Left lobe of liver (tissue), 2 donors: ENCODE results near the gene NCBP3. TPM values are rescaled to one million over a fixed set of nuclear protein-coding genes. Genes with fewer than 3 reads are reported as not detected.

Experiments used
- ATAC-seq: fragments of 200-7000 bp; cut with Tn5 transposase; one replicate; pipeline ENCODE4 v1.9.1; 2020; ENCODE audit warnings: mild to moderate bottlenecking, moderate library complexity
- DNase-seq: peaks from one replicate; pipeline ENCODE4 v3.0.0-alpha.2; 2020; ENCODE audit warnings: low spot score
- total RNA-seq: library from RNA; stranded (reverse); gene quantifications from one replicate; pipeline ENCODE4 v1.2.1, GENCODE V29; 2021
- donor health status: DM: no; HTN: no; CAD: no; lungs with moderate emphysema.
- donor health status: DM: no; HTN: yes; CAD: no.

The NCBP3 gene
- total RNA-seq, 1 donor from 2014 or later = 11.5 TPM

GRCh38 chr17:3761036-3761917 lies 84.8 kb downstream of the NCBP3 start:
- ATAC-seq = no peak
- no peak for DNase-seq

- DNase-seq = no peak
These were observed 86.3 kb downstream of the NCBP3 start for GRCh38 chr17:3759597-3760216.

DNA sequence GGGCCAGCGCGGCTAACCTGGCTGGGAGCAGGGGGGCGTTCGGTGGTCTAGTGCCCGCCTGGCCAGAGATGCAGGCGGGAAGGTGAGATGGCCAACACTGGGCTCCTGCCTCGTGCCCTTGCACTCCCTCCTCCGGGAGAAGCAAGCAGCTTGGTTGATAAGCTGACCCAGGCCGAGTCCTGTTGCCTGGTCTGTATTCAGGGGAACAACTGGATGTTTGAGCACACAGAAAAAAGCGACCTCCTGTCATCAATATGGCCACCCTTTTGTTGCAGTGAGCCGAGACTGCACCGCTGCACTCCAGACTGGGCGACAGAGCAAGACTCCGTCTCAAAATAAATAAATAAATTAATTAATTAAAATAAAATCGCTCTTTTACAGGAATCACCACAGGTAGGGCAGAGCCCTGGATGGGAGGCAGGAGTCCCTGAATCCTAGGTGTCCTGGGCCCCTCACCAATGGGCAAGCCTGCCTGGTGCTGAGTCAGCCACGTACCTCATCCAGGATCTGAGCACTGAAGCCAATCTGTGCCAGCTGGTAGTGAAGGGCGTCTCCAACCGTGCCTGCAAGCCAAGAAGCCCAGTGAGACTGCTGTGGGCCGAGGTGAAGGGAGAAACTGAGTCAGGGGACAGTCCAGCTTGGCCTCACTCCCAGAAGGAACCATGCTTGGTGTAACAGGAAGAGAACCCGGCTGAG lies 90.6 kb downstream of the NCBP3 start:
- DNase-seq (no peak), ATAC-seq (no peak)

More at GRCh38 chr17:3759597-3760216, 86.3 kb downstream of the NCBP3 start:
- no peak for ATAC-seq

DNA sequence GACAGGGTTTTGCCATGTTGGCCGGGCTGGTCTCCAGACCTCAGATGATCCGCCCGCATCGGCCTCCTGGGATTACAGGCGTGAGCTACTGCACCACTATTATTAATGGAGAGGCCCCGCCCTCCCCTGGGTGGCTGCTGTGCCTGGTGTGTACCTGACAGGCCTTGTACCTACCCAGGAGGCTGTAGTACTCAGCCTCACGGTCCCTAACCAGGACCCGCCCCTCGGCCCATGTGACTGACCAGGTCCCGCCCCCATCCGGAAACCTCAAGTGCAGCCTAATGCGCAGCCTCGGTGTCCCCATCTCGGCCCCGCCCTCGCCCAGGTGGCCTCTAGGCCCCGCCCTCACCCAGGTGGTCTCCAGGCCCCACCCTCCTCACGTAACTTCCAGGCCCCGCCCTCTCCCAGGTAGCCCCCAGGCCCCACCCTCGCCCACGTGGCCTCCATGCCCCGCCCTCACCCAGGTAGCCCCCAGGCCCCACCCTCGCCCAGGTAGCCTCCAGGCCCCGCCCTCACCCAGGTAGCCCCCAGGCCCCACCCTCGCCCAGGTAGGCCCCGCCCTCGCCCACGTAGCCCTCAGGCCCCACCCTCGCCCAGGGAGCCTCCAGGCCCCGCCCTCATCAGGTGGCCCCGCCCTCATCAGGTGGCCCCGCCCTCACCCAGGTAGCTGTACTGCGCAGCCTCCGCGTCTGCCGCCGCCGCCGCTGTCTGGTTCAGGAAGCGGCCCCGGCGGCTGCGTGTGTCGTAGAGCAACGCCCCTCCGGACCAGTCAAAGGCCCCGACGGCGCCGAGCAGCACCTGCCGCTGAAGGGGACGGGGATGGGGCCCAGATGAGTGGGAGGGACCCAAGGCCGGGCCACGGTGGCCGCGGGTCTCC lies 91.3 kb downstream of the NCBP3 start:
- ATAC-seq (peak; percentile 87), DNase-seq (peak; percentile 57)

GRCh38 chr17:3754066-3754457 lies 92.0 kb downstream of the NCBP3 start:
- ATAC-seq (no peak), DNase-seq (no peak)

- ATAC-seq = no peak
- DNase-seq = no peak
These were observed 92.4 kb downstream of the NCBP3 start for GRCh38 chr17:3753624-3754023.

Other genes starting within 250 kb of the NCBP3 start
- gene TRPV1, start 236.8 kb downstream of the NCBP3 start, total RNA-seq = 14.8 TPM
- 26.9 TPM for gene SHPK, start 210.0 kb downstream of the NCBP3 start, total RNA-seq
- 8.7 TPM for gene CTNS, start 209.5 kb downstream of the NCBP3 start, total RNA-seq
- gene TAX1BP3, start 177.7 kb downstream of the NCBP3 start, total RNA-seq = 12.4 TPM
- gene EMC6, start 177.4 kb downstream of the NCBP3 start, total RNA-seq = 26.6 TPM
- not detected for gene P2RX5, start 150.1 kb downstream of the NCBP3 start, total RNA-seq
- gene HASPIN, start 122.3 kb downstream of the NCBP3 start, total RNA-seq = 0.05 TPM
- 5.6 TPM for gene ITGAE, start 45.1 kb downstream of the NCBP3 start, total RNA-seq
- 0.35 TPM for gene CAMKK1, start 46.8 kb upstream of the NCBP3 start, total RNA-seq
- gene P2RX1, start 70.2 kb upstream of the NCBP3 start, total RNA-seq = 0.13 TPM
- 3.9 TPM for gene ATP2A3, start 118.2 kb upstream of the NCBP3 start, total RNA-seq